HG03442 (cell line): Measurements from ENCODE around the gene SYTL1.
"Not testable (repeated sequence)": the region's sequence is repeated elsewhere in the genome, so short reads cannot be mapped to it uniquely, and the experiment has no call there.

Experiments used
- ATAC-seq: cut with Tn5 transposase; IDR thresholded peaks from one replicate; pipeline ENCODE4 v1.9.1; 2021; ENCODE audit warnings: mild to moderate bottlenecking, moderate library complexity; ENCODE audit not compliant: unreplicated experiment

Gene SYTL1

DNA sequence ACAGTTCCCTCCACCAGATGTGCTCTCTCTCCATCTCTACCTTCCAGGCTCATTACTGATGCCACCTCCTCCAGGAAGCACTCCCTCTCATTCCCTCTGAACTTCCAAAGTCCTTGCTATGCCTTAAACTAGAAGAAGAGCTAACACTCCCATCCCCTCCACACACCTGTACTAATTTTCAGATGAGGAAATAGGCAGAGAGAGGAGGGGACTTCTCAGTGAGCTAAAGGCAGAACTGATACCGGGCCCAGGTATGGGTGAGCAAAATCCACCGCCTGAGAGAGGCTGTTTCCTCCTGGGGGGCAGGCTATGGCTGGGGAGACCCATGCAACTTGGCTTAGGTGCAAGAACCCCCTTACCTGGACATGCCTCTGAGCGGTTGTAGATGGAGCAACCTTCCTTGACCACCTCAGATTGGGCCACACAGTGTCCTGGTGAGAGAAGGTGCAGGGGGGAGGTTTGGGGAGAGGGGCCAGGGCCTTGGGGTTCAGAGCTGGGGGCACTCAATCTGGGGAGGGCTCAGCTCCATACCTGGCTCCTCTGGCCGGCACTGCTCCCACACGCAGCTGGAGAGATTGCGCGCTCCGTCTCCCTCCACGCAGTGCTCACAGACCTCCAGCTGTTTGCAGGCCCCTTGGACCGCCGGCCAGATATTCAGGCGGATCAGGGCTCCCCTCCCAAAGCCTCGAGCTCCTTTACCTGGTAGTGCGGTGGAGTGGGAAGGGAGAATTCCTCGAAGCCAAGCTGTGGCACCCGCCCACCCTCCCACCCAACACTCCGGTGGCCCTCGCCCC, 40.3 kb downstream of the SYTL1 start:
- no peak for ATAC-seq

DNA sequence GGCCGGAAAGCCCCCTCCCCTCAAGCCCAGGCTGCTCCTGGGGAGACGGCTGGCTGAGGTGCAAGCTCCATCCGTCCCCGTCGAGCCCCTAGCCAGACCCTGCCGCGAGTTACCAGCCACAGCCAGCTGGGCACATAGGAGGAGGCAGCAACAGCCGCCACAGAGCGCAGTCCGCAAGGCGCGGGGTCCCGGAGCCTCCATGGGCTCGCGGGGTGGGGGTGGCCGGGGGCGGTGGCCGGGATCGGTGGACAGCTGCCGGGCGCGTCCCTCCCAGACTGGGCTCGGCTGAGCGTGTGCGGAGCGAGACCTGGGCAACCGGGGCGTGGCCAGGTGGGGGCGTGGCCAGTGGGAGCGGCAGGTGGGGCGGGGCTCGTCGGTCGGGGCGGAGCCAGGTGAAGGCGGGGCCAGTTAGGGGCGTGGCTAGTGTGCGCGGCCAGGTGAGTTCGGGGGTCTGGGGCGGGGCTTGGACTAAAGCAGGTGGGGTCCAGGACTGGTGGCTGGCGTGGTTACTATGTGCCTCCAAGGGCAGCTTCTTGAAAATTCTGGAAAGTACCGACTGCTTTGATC, 41.3 kb downstream of the SYTL1 start, which contains the start of gene CD164L2:
CD164L2 (minus strand) TSS at position 295 of the 567 bp plus-strand sequence; CDS start at position 201, 94 bp downstream.
- ATAC-seq = no peak

DNA sequence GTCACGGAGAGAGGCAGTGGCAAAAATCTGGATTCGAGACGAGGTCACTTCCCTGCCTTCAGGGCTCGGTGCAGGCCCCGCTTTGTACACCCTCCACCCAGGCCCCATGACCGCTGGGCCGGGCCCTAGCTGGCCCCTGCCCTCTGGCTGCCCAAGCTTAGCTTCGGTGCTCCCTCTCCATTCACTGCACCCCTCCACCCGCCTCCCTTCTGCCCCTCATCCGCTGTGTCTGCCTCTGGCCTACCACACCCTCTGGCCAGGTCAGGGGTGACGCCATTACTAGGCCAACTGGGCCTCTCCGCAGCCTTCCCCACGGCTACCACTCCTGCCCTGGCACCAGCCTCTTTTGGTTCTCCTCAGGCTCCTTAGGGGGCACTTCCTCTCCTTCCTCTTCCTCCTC, 41.8 kb downstream of the SYTL1 start:
- no peak for ATAC-seq

GRCh38 chr1:27384797-27385196, 43.0 kb downstream of the SYTL1 start:
- not testable (repeated sequence) for ATAC-seq

DNA sequence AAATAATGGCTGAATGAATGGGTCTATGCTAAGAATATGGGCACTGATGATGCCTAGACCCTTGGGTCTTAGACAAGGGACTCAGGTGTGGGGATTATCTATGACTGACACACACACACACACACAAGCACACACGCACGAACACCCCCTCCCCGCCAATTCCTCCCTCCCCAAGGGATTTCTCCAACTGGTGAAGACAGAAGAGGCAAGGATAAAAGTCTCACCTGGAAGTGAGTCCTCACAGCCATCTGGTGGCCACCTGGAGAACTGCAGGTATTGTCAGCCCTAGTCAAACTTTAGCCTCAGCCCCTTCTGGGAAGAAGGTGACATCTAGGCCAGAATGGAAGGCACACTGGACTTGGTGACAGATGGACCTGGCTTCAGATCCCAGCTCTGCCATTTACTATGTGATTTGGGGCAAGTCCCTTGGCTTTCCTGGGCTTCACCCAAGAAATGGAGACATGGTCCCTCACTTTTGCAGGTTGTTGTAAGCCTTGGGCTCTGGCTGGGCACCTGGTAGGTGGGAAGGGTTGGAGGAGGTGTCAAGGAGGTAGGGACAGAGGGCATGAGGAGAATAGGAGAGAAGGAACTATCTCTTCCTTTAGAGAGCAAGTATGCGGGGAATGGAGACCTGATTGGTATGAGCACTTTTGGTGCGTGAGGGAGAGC, 46.6 kb downstream of the SYTL1 start:
- ATAC-seq = no peak

- ATAC-seq = no peak
Measured at GRCh38 chr1:27391511-27392095, 49.8 kb downstream of the SYTL1 start.

DNA sequence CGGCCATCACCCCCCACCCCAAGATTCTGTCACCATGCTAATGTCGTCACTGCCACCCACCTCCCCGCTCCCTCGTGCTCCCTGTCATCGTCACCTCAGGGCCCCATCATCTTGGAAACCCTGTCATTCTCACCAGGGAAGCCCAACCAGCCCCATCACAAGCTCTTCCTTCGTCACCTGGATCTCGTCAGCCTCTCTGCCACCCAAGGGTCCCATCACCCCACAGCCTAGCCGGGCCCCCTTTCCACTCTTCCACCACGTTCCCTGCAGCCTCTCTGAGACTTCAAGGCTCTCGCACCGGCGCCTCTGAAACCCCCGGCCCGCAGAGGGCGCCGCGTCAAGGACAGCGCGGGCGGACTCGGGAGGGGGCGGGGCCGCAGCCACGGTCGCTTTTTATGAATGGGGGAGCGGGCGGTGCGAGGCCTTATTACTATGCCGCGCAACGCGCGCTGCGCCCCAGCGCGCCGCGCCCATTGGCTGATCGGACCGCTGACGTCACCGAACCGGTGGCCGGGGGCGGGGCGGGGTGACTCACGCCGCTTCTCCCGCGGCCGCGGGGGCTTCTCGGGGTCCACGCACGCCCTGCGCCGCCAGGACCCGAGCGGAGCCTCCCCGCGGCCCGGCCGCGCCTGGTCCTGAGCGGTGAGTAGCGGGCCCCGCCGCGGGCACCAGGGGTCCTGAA, 50.4 kb downstream of the SYTL1 start, which contains the start of gene GPR3:
GPR3 (plus strand) TSS at position 527 of the 682 bp plus-strand sequence. CDS start 1,177 bp downstream, outside the sequence.
- ATAC-seq = peak; percentile 67

DNA sequence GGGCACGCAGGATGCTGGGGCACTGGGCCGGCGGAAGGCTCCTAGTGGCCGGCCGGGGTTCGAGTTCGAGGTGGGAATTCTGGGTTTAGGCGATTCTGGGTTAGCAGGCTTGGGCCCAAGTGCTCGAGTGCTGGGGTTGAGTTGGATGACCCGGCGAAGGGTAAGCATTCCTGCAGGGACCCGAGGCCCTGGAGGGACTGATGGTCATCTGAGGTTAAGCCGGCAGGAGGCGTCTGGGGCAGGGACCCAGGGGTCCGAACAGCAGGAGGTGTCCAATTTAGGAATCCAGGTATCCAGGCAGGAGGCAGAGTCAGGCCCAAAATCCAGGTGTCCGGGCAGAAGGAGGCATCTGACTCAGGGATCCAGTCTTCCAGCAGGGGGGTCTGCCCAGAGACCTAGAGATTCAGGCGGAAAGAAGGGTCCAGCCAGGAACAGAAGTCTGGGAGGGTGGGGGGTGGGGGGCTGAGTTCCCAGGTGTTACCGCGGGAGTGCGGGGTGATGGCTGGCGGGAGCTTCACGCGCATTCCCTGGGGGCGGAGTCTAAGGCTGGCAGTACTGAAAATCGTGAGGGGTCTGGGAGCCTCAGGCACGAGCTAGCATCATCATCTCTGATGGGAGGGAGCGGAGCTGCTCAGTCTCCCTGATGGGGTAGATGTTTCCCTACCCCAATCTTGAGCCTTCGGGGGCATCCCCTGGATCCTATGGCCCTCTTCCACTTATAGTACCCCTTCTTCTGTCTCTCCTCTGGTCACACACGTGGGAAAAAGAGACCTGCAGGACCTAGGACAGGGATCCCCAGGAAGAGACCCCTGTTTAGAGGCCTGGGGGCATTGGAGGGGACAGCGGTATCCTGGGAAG, 51.2 kb downstream of the SYTL1 start:
- no peak for ATAC-seq

DNA sequence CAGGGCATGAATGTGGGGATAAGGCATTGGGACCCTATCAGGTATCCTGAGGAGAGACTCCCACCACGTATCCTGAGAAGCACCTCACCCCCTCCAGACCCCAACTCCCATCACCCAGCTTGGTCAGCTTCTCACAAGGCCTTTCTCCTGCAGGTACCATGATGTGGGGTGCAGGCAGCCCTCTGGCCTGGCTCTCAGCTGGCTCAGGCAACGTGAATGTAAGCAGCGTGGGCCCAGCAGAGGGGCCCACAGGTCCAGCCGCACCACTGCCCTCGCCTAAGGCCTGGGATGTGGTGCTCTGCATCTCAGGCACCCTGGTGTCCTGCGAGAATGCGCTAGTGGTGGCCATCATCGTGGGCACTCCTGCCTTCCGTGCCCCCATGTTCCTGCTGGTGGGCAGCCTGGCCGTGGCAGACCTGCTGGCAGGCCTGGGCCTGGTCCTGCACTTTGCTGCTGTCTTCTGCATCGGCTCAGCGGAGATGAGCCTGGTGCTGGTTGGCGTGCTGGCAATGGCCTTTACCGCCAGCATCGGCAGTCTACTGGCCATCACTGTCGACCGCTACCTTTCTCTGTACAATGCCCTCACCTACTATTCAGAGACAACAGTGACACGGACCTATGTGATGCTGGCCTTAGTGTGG, 51.9 kb downstream of the SYTL1 start:
- ATAC-seq = no peak

DNA sequence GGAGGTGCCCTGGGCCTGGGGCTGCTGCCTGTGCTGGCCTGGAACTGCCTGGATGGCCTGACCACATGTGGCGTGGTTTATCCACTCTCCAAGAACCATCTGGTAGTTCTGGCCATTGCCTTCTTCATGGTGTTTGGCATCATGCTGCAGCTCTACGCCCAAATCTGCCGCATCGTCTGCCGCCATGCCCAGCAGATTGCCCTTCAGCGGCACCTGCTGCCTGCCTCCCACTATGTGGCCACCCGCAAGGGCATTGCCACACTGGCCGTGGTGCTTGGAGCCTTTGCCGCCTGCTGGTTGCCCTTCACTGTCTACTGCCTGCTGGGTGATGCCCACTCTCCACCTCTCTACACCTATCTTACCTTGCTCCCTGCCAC, 52.4 kb downstream of the SYTL1 start:
- ATAC-seq = no peak

DNA sequence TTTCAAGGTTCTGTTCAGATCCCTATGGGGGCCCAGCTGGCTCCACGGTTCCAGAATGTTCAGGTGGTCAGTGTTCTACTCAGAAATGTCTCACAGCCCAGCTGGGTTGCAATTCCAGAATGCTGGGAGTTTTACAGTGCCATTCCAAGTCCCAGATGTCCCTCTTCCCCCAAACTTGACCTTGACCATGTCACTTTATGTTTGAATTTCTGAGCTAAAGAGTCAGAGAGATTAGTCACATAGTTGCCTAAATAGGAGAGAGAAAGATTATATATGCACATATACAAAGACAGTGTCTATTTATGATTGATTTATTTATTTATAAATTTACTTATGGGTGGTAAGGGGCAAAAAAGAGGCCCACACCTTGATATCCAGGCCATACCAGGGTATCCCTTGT, 53.1 kb downstream of the SYTL1 start:
- no peak for ATAC-seq

- no peak for ATAC-seq
Measured at GRCh38 chr1:27395441-27396195, 53.8 kb downstream of the SYTL1 start.

DNA sequence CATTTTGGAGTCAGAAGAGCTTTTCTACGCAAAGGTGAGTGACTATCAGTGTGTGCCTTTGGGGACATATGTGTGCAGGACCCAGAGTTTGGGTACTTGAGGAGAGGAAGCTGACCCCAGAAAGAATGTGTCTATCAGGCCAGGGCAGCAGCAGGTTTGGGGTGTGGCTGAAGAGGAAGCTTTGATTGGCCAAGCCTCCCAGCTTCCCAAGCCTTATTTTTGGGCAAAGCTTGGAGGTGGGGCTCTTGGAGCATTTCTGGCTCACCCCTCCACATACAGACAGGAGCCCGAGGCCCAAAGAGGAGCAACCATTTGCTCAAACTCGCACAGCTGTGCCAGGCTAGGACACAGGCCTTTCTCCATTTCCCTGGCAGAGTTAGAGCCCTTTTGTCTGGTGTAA, 55.3 kb downstream of the SYTL1 start:
- ATAC-seq = no peak

- no peak for ATAC-seq
Measured at GRCh38 chr1:27397749-27398148, 55.9 kb downstream of the SYTL1 start.

GRCh38 chr1:27398405-27399149, 56.8 kb downstream of the SYTL1 start:
- ATAC-seq = no peak

GRCh38 chr1:27399251-27400025, 57.6 kb downstream of the SYTL1 start:
- ATAC-seq = no peak
